ENCODE results near the gene WSB1.

GRCh38 chr17:27269201-27269600 lies 24.7 kb upstream of the WSB1 start:
- TF ChIP-seq MTA3 (IDR thresholded peaks at IDR 0.05; ENCODE audit: borderline replicate concordance, low read length) = no peak
- no peak for TF ChIP-seq NR2C2 (IDR thresholded peaks at IDR 0.05; ENCODE audit: borderline replicate concordance, control insufficient read depth, insufficient read length, low read depth)
- no peak for TF ChIP-seq POLR2AphosphoS5 (IDR thresholded peaks at IDR 0.05; ENCODE audit: low read length)
- no peak for TF ChIP-seq REST (IDR thresholded peaks at IDR 0.05; ENCODE audit: low read depth, low read length)
- no peak for TF ChIP-seq CTCF (IDR thresholded peaks at IDR 0.05 in 2 of 3, conservative IDR thresholded peaks at IDR 0.05 in 1 of 3; ENCODE audit: control insufficient read depth in 2 of 3, extremely low read depth in 1 of 3, insufficient read depth in 1 of 3, low read depth in 3 of 3, low read length in 3 of 3)
- no peak for TF ChIP-seq POLR2AphosphoS2 (IDR thresholded peaks at IDR 0.05; ENCODE audit: low read depth, low read length)
- TF ChIP-seq ASH2L (IDR thresholded peaks at IDR 0.05; ENCODE audit: borderline replicate concordance, low read depth) = no peak
- TF ChIP-seq CEBPB (IDR thresholded peaks at IDR 0.05; ENCODE audit: borderline replicate concordance in 1 of 2, low read depth in 2 of 2, low read length in 2 of 2) = no peak
- TF ChIP-seq JUND (IDR thresholded peaks at IDR 0.05; ENCODE audit: low read depth, low read length) = no peak

All from GM12878 (cell line).